ENCODE results near the gene CRY1.
"Not testable (repeated sequence)": the region's sequence is repeated elsewhere in the genome, so short reads cannot be mapped to it uniquely, and the experiment has no call there.

CRY1 gene

GRCh38 chr12:107058190-107058589 is 35.2 kb downstream of the CRY1 start:
- no peak for DNase-seq

- DNase-seq: no peak
Observed at GRCh38 chr12:107057071-107057834, 36.1 kb downstream of the CRY1 start.

GRCh38 chr12:107053709-107054108 is 39.6 kb downstream of the CRY1 start:
- DNase-seq: no peak

GRCh38 chr12:107045186-107045585 is 48.2 kb downstream of the CRY1 start:
- DNase-seq: no peak

GRCh38 chr12:107042801-107043200 is 50.5 kb downstream of the CRY1 start:
- DNase-seq: no peak

- no peak for DNase-seq
Observed at GRCh38 chr12:107035733-107036132, 57.6 kb downstream of the CRY1 start.

GRCh38 chr12:107033758-107034739 is 59.3 kb downstream of the CRY1 start:
- no peak for DNase-seq

- no peak for DNase-seq
Observed at GRCh38 chr12:107032266-107032665, 61.1 kb downstream of the CRY1 start.

- DNase-seq: no peak
Observed at GRCh38 chr12:107031061-107031460, 62.3 kb downstream of the CRY1 start.

GRCh38 chr12:107029081-107029480 is 64.3 kb downstream of the CRY1 start:
- DNase-seq: no peak

GRCh38 chr12:107027636-107028053 is 65.7 kb downstream of the CRY1 start:
- DNase-seq: peak; percentile 47

- DNase-seq: no peak
Observed at GRCh38 chr12:107026806-107027635, 66.3 kb downstream of the CRY1 start.

GRCh38 chr12:107026356-107026755 is 67.0 kb downstream of the CRY1 start:
- not testable (repeated sequence) for DNase-seq

GRCh38 chr12:107025671-107026070 is 67.7 kb downstream of the CRY1 start:
- no peak for DNase-seq

GRCh38 chr12:107019546-107019945 is 73.8 kb downstream of the CRY1 start:
- no peak for DNase-seq

GRCh38 chr12:107017042-107017441 is 76.3 kb downstream of the CRY1 start:
- DNase-seq: no peak

GRCh38 chr12:107014055-107014454 is 79.3 kb downstream of the CRY1 start:
- DNase-seq: no peak

GRCh38 chr12:107012736-107013425 is 80.5 kb downstream of the CRY1 start:
- DNase-seq: no peak

- DNase-seq: no peak
Observed at GRCh38 chr12:107011519-107011918, 81.8 kb downstream of the CRY1 start.

- DNase-seq: no peak
Observed at GRCh38 chr12:107007411-107007810, 85.9 kb downstream of the CRY1 start.

- not testable (repeated sequence) for DNase-seq
Observed at GRCh38 chr12:107002665-107003064, 90.7 kb downstream of the CRY1 start.

- DNase-seq: no peak
Observed at GRCh38 chr12:106999446-106999845, 93.9 kb downstream of the CRY1 start.
